Stimulated activated CD4-positive, alpha-beta T cell treated with anti-CD3 and anti-CD28 coated beads, Interleukin-15, amount 100 ng/mL, for 1 hour (primary cell): ENCODE data around the gene DEFB123.

Source experiments
- DNase-seq, 2 donors: peaks; one replicate each; pipeline ENCODE4 v3.0.0-alpha.2; 2020; ENCODE audit warnings: low read depth in 1 of 2, low spot score in 1 of 2

Gene DEFB123

DNA sequence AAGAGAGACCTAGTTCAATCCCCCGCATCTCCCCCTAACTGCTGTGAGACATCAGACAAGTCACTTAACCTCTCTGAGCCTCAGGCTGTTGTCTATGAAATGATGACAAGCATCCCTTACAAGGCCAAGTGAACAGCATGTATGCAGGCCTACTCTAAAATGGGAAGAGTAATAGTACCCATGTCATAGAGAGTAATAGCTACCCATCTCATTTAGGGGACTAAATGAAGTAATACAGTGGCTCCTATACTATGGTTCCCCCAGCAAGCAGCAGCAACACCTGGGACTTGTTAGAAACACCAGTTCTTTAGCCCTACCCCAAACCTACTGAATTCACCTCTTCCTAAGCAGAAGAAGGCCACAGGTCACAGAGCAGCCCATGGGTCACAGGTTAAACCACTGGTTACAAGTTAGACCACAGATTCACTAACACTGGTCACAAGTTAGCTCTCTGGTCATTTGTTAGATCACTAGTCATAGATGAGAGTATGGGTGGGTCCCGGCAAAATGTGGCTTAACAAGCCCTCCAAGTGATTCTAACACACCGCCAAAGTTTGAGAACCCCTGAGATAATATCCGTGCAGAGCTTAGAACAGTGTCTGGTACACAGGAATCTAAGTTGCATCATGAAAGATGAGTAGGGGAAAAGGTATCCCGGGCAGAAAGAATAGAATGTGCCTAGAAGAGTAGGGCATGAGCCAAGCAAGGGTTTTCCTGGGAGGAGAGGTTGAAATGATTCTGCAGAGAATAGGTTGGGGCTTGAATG is 33.1 kb downstream of the DEFB123 start:
- DNase-seq: no peak

DNA sequence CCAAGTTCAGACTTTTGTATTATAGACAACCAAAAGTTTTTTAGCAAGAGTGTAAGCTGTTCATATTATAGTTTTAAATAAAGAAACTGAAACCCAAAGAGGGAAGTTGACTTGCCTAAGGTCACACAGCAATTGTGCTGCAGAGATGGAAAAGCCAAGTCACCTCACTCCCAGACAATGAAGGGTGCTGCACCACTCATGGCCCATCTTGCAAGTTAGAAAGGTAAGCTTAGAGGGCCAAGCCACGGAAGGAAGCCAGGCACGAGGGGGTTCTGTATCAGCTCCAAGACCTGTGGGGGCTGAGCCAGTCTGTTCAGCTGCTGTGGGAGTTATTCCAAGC is 33.6 kb downstream of the DEFB123 start:
- DNase-seq: no peak

DNA sequence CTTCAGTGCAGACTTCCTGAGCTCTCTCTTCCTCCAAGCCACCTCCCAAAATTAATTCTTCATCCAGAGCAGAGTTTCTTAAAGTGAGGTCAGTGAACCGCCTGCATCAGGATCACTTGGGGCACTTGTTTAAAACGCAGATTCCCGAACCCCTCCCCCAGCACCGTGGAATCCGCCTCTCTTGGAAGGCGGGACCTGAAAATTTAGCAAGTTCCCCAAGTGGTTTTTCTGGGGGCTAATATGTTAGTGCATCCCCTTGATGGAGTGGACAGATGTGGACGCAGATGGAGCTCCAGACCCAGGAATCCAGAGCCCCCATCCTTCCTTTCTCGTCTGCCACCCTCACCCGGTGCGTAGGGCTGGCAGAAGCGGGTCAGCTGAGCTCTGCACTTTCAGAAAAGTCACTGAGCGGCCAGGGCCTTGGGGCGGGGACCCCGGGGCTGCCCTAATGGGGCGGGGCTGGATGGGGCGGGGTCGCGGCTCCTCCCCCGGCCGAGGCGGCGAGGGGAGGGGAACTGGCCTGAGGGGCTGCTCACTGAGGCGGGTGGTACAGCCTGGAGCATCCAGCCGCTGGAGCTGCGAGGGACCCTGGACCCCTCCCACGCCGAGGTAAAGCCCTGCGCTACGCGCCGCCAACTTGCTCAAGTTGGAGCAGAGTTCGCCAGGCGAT is 34.5 kb downstream of the DEFB123 start, which contains the start of the genes DEFB124 and REM1:
DEFB124 (minus strand) TSS at position 370 of the 670 bp plus-strand sequence. CDS start 2,114 bp downstream, outside the sequence.
REM1 (plus strand) TSS at position 531 of the 670 bp plus-strand sequence. CDS start 1,158 bp downstream, outside the sequence.
- no peak for DNase-seq

DNA sequence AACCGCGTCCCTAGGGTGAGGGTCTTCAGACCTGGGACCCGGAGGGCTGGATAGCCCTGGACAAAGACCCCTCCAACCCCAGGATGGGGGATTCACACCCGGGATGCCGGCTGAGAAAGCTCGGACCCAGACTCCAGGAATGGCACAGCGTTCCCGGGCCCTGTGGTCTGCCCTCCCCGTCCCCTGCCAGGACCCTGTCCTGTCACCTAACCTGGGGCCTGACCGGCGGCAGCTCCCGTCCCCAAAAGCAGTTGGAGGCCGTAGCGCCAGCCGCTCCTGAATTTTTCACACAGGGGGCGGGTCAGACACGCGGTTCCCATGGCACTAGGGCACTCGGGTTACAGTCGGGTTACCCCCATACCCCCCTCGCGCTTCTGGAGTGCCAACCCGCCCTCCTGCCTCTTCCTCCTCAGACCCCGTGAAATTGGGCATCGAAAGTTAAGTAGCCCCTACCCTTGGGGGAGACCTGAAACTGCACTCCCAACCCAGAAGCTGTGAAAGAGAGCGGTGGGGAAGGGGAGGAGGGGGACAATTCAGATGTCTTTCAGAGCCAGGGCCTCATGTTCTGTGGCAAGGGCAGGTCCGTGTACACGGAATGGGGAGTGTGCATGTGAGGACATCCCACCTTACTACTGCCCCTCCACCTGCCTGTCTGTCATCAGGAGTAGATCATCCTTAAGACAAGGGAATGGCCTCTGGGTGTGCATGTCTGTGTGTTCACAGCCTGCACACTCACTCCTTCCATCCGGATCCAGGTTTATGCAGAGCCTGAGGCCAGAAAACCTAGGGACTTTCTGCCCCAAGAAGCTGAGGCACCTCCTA is 35.3 kb downstream of the DEFB123 start:
- no peak for DNase-seq

GRCh38 chr20:31476294-31476585 is 35.8 kb downstream of the DEFB123 start:
- no peak for DNase-seq

DNA sequence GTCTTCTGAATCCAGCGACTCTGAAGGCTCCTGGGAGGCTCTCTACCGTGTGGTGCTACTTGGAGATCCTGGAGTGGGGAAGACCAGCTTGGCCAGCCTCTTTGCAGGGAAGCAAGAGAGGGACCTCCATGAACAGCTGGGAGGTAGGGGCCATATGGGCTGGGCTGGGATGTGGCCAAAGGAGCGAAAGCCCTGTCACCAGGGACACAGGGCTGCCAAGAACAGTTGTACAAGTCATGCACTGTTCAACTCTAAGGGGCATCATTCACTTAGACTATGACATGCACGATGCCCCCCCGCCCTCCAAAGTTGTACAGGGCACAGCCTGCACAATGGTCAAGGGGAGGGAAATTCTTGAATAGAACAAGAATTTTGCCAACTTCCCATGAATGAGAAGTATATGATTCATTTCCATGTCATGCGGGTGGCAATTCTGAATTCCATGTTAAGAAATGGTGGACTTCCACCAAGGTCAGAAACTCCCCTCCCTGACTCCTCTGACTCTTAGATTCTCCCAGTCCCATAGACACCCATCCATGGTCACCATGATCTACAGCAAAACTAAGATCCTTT is 36.3 kb downstream of the DEFB123 start:
- no peak for DNase-seq

DNA sequence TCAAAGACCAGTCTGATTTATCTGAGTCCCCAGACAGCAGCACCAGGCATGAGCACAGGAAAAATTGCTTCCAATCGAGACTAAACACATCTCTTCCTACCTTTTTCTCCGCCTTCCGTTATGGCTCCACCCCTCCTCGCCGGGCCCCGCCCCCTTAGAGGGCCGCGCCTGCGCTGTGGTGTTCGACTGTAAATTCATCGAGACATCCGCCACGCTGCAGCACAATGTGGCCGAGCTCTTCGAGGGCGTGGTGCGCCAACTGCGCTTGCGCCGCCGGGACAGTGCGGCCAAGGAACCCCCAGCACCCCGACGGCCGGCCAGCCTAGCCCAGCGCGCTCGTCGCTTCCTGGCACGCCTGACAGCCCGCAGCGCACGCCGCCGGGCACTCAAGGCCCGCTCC is 43.6 kb downstream of the DEFB123 start:
- no peak for DNase-seq

DNA sequence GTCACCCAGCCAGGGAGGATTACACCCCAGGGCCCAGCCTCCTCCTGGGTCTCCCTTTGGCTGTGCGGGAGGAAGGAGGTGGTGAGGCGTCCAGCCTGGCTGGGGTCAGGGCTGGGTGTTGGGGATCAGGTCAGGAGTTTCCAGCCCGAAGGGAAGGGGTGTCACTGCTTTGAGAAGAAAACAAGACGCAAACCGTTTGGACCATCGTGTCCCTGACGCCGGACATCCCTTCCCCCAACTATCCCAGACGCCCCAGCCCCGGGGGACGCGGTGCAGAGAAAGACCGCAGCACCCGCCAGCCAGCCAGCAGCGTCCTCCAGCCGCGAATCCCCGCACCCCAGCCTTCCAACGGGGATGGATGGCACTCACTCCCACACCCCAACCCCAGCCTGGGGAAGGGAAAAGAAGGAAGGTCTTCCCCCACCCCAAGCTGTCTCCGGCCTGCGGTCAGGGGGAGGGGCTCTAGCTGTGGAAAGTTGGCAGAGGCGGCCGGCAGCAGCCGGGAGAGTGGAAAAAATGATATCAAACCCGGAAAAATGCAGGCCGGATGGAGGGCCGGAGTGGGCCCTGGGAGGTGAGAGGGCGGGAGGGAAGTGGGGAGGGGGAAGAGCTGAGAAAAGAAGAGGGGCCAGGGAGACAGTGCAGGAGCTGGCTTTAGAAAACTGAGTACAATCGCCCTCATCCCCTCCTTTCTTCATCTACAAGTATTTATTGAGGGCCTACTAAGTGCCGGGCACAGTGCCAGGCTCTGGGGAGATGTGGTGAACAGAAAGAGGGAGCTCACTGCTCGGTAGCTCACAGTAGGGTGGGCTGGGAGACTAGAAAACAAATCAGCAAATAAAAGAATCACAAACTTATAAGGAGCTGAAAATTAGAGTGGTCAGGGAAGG is 45.3 kb downstream of the DEFB123 start:
- no peak for DNase-seq

DNA sequence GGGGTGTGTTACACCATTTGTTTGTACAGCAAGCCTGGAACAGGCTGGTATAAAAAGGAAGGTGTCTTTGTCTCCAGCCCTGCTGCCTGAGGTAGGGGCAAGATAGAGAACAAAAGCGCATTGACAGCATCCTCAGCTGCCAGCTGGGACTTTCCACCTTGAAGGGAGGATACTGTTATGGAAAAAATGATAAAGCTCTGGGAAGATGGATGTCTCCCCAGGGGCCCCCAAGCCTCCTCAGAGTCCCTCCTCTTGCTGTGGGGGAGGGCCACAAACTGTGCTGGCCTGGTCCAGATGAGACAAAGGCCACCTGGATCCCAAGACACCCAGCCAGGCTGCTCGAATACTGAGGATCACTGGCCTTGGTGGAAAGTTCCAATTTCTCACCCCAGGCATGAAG is 47.7 kb downstream of the DEFB123 start:
- no peak for DNase-seq

DNA sequence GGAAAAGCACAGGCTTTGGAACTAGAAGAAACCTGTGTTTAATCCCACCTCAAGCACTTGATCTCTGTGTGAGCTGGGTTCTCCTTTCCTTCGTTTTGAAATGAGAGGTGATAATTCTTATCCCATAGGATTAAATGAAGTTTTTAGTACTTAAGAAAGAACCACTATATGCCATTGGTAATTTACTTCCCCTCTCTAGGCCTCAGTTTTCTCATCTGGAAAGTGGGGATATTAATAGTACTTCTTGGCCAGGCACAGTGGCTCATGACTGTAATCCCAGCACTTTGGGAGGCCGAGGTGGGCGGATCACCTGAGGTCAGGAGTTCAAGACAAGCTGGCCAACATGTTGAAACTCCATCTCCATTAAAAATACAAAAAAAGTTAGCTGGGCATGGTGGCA is 48.7 kb downstream of the DEFB123 start:
- no peak for DNase-seq

GRCh38 chr20:31490752-31491151 is 50.3 kb downstream of the DEFB123 start:
- DNase-seq: no peak

DNA sequence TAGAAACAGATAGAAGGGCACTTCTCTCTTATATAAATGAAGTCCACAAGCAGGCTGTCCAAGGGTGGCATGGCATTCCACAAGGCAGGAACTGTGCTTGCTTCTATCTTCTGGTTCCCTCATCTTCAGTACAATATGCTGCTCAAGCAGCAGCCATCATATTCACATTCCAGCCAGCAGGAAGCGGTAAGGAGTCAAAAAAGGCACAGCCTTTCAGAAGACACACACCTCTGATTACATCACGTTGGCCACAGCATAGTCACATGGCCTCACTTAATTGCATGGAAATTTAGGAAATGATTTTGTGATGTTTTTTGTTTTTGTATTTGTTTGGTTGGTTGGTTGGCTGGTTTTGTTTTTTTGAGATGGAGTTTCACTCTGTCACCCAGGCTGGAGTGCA is 53.7 kb downstream of the DEFB123 start:
- no peak for DNase-seq

DNA sequence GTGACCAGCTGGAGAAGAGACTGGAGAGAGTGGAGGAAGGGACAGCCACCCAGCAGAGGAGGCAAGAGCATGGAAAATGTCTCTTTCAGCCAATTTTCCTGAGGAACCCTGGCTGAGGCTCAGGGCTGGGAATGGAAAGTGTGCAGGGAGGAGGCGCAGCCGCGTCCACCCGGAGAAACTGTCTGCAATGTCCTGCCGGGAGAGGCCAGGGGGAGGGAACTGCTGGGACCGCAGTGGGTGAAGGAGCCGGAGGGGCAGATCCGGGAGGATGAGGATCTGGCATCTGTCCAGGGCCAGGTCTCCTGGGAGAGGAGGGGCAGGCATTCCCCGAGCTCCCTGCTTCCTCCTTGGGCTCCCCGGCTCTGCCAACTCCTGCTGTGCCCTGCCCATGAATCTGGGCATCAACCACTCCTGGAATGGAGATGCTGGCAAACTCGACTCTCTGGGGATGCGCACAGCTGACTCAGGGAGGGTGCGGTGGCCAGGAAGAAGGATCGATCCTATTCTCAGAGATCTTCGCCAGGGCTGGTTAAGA is 56.4 kb downstream of the DEFB123 start:
- no peak for DNase-seq

DNA sequence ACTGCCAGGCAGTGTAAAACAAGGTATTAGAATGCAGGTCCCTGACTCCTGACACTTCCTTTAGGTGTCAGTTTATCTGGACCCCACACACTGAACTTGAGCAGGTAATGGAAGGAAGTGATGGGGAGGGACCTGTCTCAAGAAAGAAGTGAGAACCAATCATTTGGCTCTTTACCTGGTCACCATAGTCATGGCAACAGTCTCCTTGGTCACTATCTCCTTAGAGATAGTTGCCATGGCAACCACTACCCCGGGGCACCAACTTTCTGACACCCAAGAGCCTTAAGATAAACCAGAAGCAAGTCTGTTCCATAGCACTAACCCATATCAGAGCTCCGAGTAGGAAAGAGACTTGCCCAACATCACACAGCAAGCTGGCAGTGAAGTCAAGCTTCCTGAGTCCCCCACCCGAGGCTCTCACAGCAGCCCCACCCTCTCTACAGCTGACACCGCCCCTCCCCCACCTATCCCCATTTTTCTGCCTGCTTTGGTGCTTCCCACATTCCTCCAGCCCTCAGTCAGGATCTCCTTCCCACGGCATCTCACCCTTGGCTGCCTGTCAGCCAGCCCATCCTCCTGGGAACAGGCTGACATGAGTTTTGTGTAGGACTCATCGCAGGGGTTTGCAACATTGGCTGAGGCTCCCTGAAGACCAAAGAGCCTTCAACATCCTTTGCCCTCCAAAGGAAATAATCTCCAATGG is 57.6 kb downstream of the DEFB123 start:
- DNase-seq: no peak
